ENCODE results near the gene ADGRF5.
A peak's percentile ranks its signal among the peaks of the same experiment; 100 is the strongest.

Gene ADGRF5

GRCh38 chr6:46819561-46819960 lies 102.2 kb downstream of the ADGRF5 start:
- no peak for DNase-seq

- DNase-seq = no peak
These were observed 105.1 kb downstream of the ADGRF5 start for GRCh38 chr6:46816626-46817025.

GRCh38 chr6:46815130-46815529 lies 106.6 kb downstream of the ADGRF5 start:
- no peak for DNase-seq

GRCh38 chr6:46808806-46809205 lies 112.9 kb downstream of the ADGRF5 start:
- peak in 1 of 56 donors; percentile 0 for DNase-seq
